ENCODE measurements around the gene EDC3. TPM values are rescaled to one million over a fixed set of nuclear protein-coding genes. Genes with fewer than 3 reads are reported as not detected.

The EDC3 gene
- total and polyA plus RNA-seq, 2 experiments from 2014 or later = 13.8 to 26.5 TPM

GRCh38 chr15:74630284-74631086, 65.3 kb downstream of the EDC3 start:
- H3K27ac ChIP-seq (ENCODE audit: low read depth) = no peak overlapping the region
- H3K9me3 Mint-ChIP-seq = no peaks in the 10 kb centered on the region
- H3K4me3 ChIP-seq = no peak overlapping the region
- H3K27ac Mint-ChIP-seq = no peak overlapping the region
- 0 out of 2 replicates have a peak, but pooled peaks cover 5% of the 10 kb centered on the region for H3K79me2 ChIP-seq (replicated peaks; ENCODE audit: insufficient read depth)
- H4K20me1 ChIP-seq (replicated peaks; ENCODE audit: insufficient read depth) = peaks cover 4% of the 10 kb centered on the region; the same call in 1 of the 2 replicates
- no peak overlapping the region for H3K4me2 ChIP-seq
- peaks cover 19% of the 10 kb centered on the region; the same call in 1 of the 2 replicates for H3K36me3 ChIP-seq (ENCODE audit: insufficient read depth)
- no peaks in the 10 kb centered on the region for H3K27me3 ChIP-seq (ENCODE audit: insufficient read depth)
- DNase-seq (ENCODE audit: low spot score) (no peak), ATAC-seq (no peak)
- TF ChIP-seq ETS1 (IDR thresholded peaks at IDR 0.05) (no peak), EZH2 (IDR thresholded peaks at IDR 0.05; ENCODE audit: low read depth, unreplicated experiment) (no peak), ZNF331 (CRISPR knock-in tag; IDR thresholded peaks at IDR 0.05; ENCODE audit: low read depth) (no peak), CTCF (conservative IDR thresholded peaks at IDR 0.05; ENCODE audit: low read depth in 2 of 2) (no peak), POLR2AphosphoS5 (IDR thresholded peaks at IDR 0.05; ENCODE audit: low read depth) (no peak), EZH2phosphoT487 (IDR thresholded peaks at IDR 0.05; ENCODE audit: unreplicated experiment) (no peak), ZNF114 (CRISPR knock-in tag; IDR thresholded peaks at IDR 0.05) (no peak)
- TF ChIP-seq, protein P1, sequence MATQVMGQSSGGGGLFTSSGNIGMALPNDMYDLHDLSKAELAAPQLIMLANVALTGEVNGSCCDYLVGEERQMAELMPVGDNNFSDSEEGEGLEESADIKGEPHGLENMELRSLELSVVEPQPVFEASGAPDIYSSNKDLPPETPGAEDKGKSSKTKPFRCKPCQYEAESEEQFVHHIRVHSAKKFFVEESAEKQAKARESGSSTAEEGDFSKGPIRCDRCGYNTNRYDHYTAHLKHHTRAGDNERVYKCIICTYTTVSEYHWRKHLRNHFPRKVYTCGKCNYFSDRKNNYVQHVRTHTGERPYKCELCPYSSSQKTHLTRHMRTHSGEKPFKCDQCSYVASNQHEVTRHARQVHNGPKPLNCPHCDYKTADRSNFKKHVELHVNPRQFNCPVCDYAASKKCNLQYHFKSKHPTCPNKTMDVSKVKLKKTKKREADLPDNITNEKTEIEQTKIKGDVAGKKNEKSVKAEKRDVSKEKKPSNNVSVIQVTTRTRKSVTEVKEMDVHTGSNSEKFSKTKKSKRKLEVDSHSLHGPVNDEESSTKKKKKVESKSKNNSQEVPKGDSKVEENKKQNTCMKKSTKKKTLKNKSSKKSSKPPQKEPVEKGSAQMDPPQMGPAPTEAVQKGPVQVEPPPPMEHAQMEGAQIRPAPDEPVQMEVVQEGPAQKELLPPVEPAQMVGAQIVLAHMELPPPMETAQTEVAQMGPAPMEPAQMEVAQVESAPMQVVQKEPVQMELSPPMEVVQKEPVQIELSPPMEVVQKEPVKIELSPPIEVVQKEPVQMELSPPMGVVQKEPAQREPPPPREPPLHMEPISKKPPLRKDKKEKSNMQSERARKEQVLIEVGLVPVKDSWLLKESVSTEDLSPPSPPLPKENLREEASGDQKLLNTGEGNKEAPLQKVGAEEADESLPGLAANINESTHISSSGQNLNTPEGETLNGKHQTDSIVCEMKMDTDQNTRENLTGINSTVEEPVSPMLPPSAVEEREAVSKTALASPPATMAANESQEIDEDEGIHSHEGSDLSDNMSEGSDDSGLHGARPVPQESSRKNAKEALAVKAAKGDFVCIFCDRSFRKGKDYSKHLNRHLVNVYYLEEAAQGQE (IDR thresholded peaks at IDR 0.05; ENCODE audit: unreplicated experiment) = no peak
- H3K36me3 Mint-ChIP-seq (ENCODE audit: low read depth) = peaks cover 56% of the 10 kb centered on the region
- no peak overlapping the region for H2AFZ ChIP-seq
- H3K27me3 Mint-ChIP-seq (ENCODE audit: insufficient read depth, low read depth, poor library complexity) = peaks cover 16% of the 10 kb centered on the region
- no peaks in the 10 kb centered on the region for H3K4me1 ChIP-seq (ENCODE audit: insufficient read depth)
- H3K4me1 Mint-ChIP-seq = no peaks in the 10 kb centered on the region
- H3K9me2 ChIP-seq (ENCODE audit: insufficient read depth) = no peaks in the 10 kb centered on the region
- 0 out of 2 replicates have a peak, but pooled peaks cover 7% of the 10 kb centered on the region for H3F3A ChIP-seq (replicated peaks; ENCODE audit: low read depth)
- H3K4me3 Mint-ChIP-seq = no peak overlapping the region

All from GM23338 (cell line).